ENCODE results near the gene WDR90. TPM values are rescaled to one million over a fixed set of nuclear protein-coding genes. Genes with fewer than 3 reads are reported as not detected.

Gene WDR90
- total RNA-seq, 1 experiment from 2014 or later = 47.9 TPM

DNA sequence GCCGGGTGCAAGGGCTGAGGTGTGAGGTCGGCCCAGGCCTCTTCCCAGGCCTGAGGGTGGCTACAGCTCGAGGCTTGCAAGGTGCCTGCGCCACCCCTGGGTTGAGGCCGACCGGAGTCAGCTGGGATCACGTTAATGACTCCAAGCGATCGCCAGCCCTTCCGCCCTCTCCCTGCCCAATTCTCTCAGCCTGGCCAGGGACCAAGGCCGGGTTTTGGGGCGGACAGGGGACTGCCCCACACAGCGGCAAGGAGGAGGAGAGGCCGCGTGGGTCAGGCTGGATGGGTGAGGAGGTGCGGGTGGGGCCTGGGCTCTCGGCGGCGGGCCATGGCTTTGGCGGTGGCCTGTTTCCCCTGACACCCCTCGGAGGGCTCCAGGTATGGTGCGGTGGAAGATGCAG, 44.2 kb downstream of the WDR90 start:
- intact Hi-C loops (cut with micrococcal nuclease) = no loop called here
- no peak overlapping the region for H3K4me3 Mint-ChIP-seq (ENCODE audit: unreplicated experiment)
- H3K27me3 Mint-ChIP-seq (ENCODE audit: insufficient read depth, unreplicated experiment) = no peaks in the 10 kb centered on the region
- H3K36me3 Mint-ChIP-seq (ENCODE audit: insufficient read depth, unreplicated experiment) = peaks cover 90% of the 10 kb centered on the region
- POLR2A ChIA-PET = interaction anchor here (1.0 to 1.4 kb wide), 6 partner anchors 9 to 166 kb away, joined by 3 to 9 read pairs (median 6); partner anchors contain the start of genes CAPN15, JMJD8, RHOT2 and STUB1
- no peak for TF ChIP-seq CTCF (IDR thresholded peaks at IDR 0.05; ENCODE audit: unreplicated experiment)
- CTCF ChIA-PET = interaction anchor here (1.0 kb wide), 1 partner anchor 21 kb away, joined by 3 read pairs; no protein-coding TSS in a partner anchor
- BruUV-seq (replicated peaks) = no TSS peak
- H3K9me3 Mint-ChIP-seq (ENCODE audit: unreplicated experiment) = no peaks in the 10 kb centered on the region
- no peak overlapping the region for H3K27ac Mint-ChIP-seq (ENCODE audit: low read depth, unreplicated experiment)
- H3K4me1 Mint-ChIP-seq (ENCODE audit: insufficient read depth, unreplicated experiment) = peaks cover 10% of the 10 kb centered on the region
- DNase-seq (ENCODE audit: unreplicated experiment) = no peak

DNA sequence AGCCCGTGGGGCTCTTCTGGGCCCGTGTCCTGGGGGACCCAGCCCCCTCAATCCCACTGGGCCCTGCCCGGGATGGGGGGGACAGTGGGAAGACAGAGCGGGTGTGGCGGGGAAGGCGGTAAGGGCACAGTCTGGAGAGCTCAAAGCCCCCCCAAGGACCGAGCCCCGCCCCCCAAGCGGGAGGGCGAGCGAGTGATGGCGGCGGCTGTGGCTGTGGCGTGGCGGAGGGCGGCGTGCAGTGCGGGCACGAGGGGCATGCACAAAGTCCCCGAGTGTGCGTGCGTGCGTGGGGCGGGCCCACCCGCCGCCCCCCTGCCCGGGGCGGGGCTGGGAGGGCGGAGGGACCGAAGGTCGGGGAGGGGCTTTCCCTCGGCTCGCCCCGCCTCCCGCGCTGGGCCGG, 44.6 kb downstream of the WDR90 start:
- Mint-ChIP-seq H3K9me3 (ENCODE audit: unreplicated experiment) (no peaks in the 10 kb centered on the region), H3K36me3 (ENCODE audit: insufficient read depth, unreplicated experiment) (peaks cover 90% of the 10 kb centered on the region), H3K4me3 (ENCODE audit: unreplicated experiment) (no peak overlapping the region), H3K27ac (ENCODE audit: low read depth, unreplicated experiment) (no peak overlapping the region), H3K27me3 (ENCODE audit: insufficient read depth, unreplicated experiment) (no peaks in the 10 kb centered on the region), H3K4me1 (ENCODE audit: insufficient read depth, unreplicated experiment) (peaks cover 10% of the 10 kb centered on the region)
- DNase-seq (ENCODE audit: unreplicated experiment) = no peak
- intact Hi-C loops (cut with micrococcal nuclease) = no loop called here
- POLR2A ChIA-PET = interaction anchor here (0.9 to 1.2 kb wide), 3 partner anchors 13 to 167 kb away, joined by 4 to 6 read pairs (median 5); partner anchors contain the start of genes ANTKMT, CAPN15 and STUB1
- no peak for TF ChIP-seq CTCF (IDR thresholded peaks at IDR 0.05; ENCODE audit: unreplicated experiment)
- BruUV-seq (replicated peaks) = no TSS peak
- CTCF ChIA-PET = no interaction called here

DNA sequence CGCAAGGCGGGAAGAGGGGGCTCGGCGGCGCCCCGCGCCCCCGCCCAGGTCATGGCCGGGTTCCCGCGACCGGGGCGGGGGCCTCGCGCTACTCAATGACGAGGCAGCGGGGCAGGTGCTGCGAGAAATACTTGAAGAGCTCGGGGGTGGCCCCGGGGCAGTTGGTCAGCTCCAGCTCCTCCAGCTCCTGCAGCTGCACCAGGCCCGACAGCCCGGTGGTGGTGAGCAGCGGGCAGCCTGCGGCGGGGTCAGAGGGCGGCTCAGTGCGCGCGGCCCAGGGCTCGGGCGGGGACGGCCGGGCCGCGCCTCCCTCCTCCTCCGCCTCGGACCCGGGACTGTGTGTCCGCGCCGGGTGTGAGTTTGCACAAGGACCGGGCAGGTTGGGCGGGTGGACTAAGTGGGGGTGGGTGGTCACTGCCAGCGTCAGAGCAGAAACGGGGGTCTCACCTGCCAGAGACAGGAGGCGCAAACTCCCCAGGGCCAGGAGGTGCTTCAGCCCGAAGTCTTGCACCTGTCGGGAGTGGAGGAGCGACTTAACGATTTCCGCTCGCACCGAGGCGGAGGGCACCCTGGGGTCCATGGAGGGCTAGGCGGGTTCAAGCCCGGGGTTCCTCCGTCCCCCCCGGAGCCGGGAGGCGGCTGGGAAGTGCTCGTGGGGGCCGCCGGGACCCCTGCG, 45.2 kb downstream of the WDR90 start:
- Mint-ChIP-seq H3K9me3 (ENCODE audit: unreplicated experiment) (no peaks in the 10 kb centered on the region), H3K4me3 (ENCODE audit: unreplicated experiment) (no peak overlapping the region), H3K36me3 (ENCODE audit: insufficient read depth, unreplicated experiment) (peaks cover 91% of the 10 kb centered on the region), H3K27ac (ENCODE audit: low read depth, unreplicated experiment) (no peak overlapping the region), H3K27me3 (ENCODE audit: insufficient read depth, unreplicated experiment) (no peaks in the 10 kb centered on the region), H3K4me1 (ENCODE audit: insufficient read depth, unreplicated experiment) (peaks cover 10% of the 10 kb centered on the region)
- TF ChIP-seq CTCF (IDR thresholded peaks at IDR 0.05; ENCODE audit: unreplicated experiment) = no peak
- intact Hi-C loops (cut with micrococcal nuclease) = no loop called here
- ChIA-PET POLR2A (interaction anchor here (0.9 to 2.0 kb wide), 5 partner anchors 8 to 167 kb away, joined by 4 to 11 read pairs (median 6); partner anchors contain the start of genes ANTKMT, CAPN15, JMJD8 and STUB1), CTCF (interaction anchor here (1.2 kb wide), 1 partner anchor 14 kb away, joined by 3 read pairs; no protein-coding TSS in a partner anchor)
- BruUV-seq (replicated peaks) = no TSS peak
- no peak for DNase-seq (ENCODE audit: unreplicated experiment)

GRCh38 chr16:694863-695354, 45.7 kb downstream of the WDR90 start:
- no peak overlapping the region for H3K4me3 Mint-ChIP-seq (ENCODE audit: unreplicated experiment)
- BruUV-seq (replicated peaks) = no TSS peak
- POLR2A ChIA-PET = interaction anchor here (0.6 to 2.0 kb wide), 10 partner anchors 9 to 31 kb away, joined by 3 to 25 read pairs (median 8); partner anchors contain the start of genes ANTKMT, CCDC78 and JMJD8

More at GRCh38 chr16:694863-695354, 45.7 kb downstream of the WDR90 start:
- intact Hi-C loops (cut with micrococcal nuclease) = no loop called here
- no peaks in the 10 kb centered on the region for H3K9me3 Mint-ChIP-seq (ENCODE audit: unreplicated experiment)
- H3K4me1 Mint-ChIP-seq (ENCODE audit: insufficient read depth, unreplicated experiment) = peaks cover 10% of the 10 kb centered on the region
- no peak for TF ChIP-seq CTCF (IDR thresholded peaks at IDR 0.05; ENCODE audit: unreplicated experiment)
- peaks cover 91% of the 10 kb centered on the region for H3K36me3 Mint-ChIP-seq (ENCODE audit: insufficient read depth, unreplicated experiment)
- CTCF ChIA-PET = interaction anchor here (0.7 to 1.2 kb wide), 4 partner anchors 8 to 38 kb away, joined by 3 to 4 read pairs (median 3); no protein-coding TSS in a partner anchor
- no peak overlapping the region for H3K27ac Mint-ChIP-seq (ENCODE audit: low read depth, unreplicated experiment)
- no peak for DNase-seq (ENCODE audit: unreplicated experiment)
- no peaks in the 10 kb centered on the region for H3K27me3 Mint-ChIP-seq (ENCODE audit: insufficient read depth, unreplicated experiment)
